Colonic mucosa (tissue), 4 donors: Measurements from ENCODE around the gene RPH3AL. TPM values are rescaled to one million over a fixed set of nuclear protein-coding genes. Genes with fewer than 3 reads are reported as not detected.

Experiments used
- DNase-seq: peaks from one replicate; pipeline ENCODE4 v3.0.0-alpha.2; 2020
- H3K27ac ChIP-seq: fragments of 200-600 bp; one replicate; pipeline ENCODE4 v1.8.0; 2021
- H3K27me3 ChIP-seq: fragments of 200-600 bp; one replicate; pipeline ENCODE4 v1.8.0; 2021
- H3K36me3 ChIP-seq: fragments of 200-600 bp; one replicate; pipeline ENCODE4 v1.8.0; 2021
- H3K4me1 ChIP-seq: fragments of 200-600 bp; one replicate; pipeline ENCODE4 v1.8.0; 2021; ENCODE audit warnings: mild to moderate bottlenecking
- H3K4me3 ChIP-seq: fragments of 200-600 bp; one replicate; pipeline ENCODE4 v1.8.0; 2021
- H3K9ac ChIP-seq, 2 donors: one replicate each; pipeline ENCODE4 v1.7.0; 2013; ENCODE audit warnings: control low read depth in 2 of 2, low read depth in 2 of 2, low read length in 2 of 2
- H3K9me3 ChIP-seq: fragments of 200-600 bp; one replicate; pipeline ENCODE4 v1.8.0; 2021
- CTCF ChIP-seq: fragments of 200-600 bp; IDR thresholded peaks from one replicate; pipeline ENCODE4 v1.8.0; 2022; ENCODE audit warnings: antibody characterized with exemption, mild to moderate bottlenecking
- intact Hi-C: fragments of 100-400 bp; cut with DNase I; formaldehyde crosslinking; loops from one replicate; pipeline ENCODE4 v1.14.1; 2022
- total RNA-seq, 2 donors: library from RNA; stranded (reverse); fragmentation: NEBNext Ultra II Directional in 1 of 2; extraction: Animal tissue kit (Norgen Biotek cat#: 25700) in 1 of 2; gene quantifications; one replicate each; pipeline ENCODE4 v1.2.1, GENCODE V29; 2021
- donor health status: healthy.
- donor health status: DM: no; HTN: no; CAD: no.
- donor health status: DM: no; HTN: no; CAD: no.

RPH3AL gene
- total RNA-seq, 2 donors from 2014 or later, result 14.9 to 34.2 TPM

DNA sequence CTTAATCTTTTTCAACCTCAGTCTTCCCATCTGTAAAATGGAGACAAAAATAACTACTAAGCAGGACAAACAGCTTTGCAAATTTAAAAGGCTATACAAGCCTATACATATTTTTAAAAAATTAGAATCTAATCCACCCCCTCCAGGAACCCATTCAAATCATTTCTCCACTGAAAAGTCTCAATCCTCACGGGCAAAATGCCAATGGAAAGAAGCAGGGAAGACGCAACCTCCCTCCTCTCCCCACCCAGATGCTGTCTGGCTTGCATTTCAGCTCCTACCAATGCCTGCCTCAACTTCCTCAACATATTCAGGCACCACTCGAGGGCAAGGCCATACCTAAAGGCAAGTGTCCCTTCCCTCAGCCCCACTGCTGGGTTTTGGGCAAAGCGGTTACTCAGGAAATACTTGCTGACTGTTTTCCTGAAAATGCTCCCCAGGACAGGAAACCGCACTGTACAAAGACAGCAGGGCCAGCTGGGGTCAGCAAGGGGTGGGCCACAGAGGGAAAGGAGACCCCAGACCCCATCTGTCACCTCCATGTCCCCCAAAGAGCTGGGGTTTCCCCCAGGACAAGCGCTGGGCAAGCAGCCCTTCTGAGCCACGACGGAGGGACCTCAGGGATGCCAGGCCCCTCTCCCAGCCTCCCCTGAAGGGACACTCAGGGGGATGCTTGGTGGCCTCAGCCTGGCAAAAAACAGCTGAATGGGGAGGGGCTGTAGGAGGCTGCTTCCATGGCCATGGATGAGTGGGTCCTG, 123.5 kb downstream of the RPH3AL start:
- H3K36me3 ChIP-seq, result no peaks in the 10 kb centered on the region
- H3K27me3 ChIP-seq, result no peaks in the 10 kb centered on the region
- no peak overlapping the region for H3K4me3 ChIP-seq
- no peak for TF ChIP-seq CTCF
- no peak for DNase-seq
- H3K27ac ChIP-seq, result no peak overlapping the region
- intact Hi-C loops, result no loop called here
- no peak overlapping the region for H3K9ac ChIP-seq
- H3K4me1 ChIP-seq, result peaks cover 3% of the 10 kb centered on the region
- H3K9me3 ChIP-seq, result no peaks in the 10 kb centered on the region

DNA sequence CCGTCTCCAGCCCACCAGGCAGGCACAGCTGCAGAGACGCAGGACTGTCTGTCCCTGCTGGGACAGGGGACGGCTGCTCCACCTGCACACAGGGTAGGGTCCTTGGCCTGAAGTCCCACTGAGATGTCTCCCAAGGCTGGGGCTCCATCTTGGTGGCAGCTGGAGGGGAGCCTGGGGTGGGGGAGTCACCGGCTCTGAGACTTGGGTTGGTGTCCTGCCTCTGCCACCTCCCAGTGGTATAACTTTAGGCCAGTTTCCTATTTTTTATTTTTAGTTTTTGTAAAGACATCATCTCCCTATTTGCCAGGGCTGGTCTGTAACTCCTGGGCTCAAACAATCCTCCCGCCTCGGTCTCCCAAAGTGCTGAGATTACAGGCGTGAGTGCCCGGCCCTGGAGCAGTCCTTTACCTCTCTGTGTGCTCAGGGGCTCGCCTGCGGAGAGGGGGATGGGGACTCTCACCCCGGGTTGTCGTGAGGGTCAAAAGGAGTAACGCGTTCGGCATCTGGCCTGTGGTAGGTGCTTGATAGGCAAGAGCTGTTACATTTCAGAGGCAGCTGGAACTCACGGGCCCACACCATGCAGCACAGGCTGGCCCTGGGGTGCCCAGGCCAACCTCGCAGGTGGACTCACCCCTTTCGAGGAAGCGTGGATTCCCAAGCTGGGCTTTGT, 124.5 kb downstream of the RPH3AL start:
- Histone ChIP-seq H3K9me3 (no peaks in the 10 kb centered on the region), H3K36me3 (no peaks in the 10 kb centered on the region), H3K27ac (no peak overlapping the region), H3K4me1 (peaks cover under 1% of the 10 kb centered on the region), H3K9ac (no peak overlapping the region), H3K27me3 (no peaks in the 10 kb centered on the region), H3K4me3 (no peak overlapping the region)
- intact Hi-C loops, result no loop called here
- DNase-seq, result no peak
- TF ChIP-seq CTCF, result no peak

- TF ChIP-seq CTCF, result no peak
These were observed 125.3 kb downstream of the RPH3AL start for GRCh38 chr17:227078-227945.

DNA sequence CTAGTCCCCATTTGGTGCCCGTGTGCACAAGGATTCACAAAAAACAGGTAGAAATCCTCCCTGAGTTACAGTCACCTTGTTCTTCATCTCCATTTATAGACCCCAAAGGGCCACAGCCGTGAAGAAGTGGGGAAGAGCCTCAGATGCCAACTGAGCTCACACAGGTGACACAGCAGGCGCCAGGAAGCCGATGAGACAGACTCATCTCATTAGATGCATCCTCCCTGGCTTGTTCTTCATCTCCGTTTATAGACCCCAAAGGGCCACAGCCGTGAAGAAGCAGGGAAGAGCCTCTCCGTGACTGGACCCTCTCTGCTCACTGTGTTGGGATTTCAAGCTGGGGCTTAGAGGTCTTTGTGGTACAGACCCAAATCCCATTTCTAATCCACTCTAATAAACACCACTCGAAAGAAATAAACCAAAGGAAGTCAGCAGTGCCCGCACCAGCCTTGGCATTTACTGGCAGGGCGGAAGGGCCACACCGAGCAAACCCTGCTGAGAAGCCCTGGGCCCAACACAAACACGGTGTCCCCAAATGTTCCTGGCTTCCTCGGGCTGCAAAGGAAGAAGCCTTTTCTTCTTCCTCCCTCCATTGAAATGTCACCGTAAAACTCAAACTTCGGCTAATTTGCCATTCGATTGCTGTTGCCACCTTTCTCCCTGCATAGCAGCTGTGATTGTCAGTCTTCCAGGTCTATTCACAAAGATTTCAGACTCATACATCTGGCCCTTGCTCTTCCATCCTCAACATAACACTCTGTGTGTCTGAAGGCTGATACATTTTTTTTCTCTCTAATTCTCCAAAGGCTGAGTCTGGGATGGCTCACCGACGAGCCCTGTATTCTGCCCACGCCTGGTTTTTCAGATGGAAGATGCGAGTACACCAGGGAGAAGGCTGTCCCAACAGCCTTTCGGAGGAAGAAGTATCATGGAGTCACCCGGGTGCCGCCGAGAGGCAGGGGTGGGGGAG, 126.2 kb downstream of the RPH3AL start:
- H3K9me3 ChIP-seq, result no peaks in the 10 kb centered on the region
- H3K9ac ChIP-seq, result no peak overlapping the region
- no peaks in the 10 kb centered on the region for H3K4me1 ChIP-seq
- DNase-seq, result no peak
- H3K27ac ChIP-seq, result no peak overlapping the region
- H3K27me3 ChIP-seq, result no peaks in the 10 kb centered on the region
- H3K4me3 ChIP-seq, result no peak overlapping the region
- intact Hi-C loops, result no loop called here
- TF ChIP-seq CTCF, result no peak
- H3K36me3 ChIP-seq, result no peaks in the 10 kb centered on the region

More at GRCh38 chr17:227078-227945, 125.3 kb downstream of the RPH3AL start:
- Histone ChIP-seq H3K9ac (no peak overlapping the region), H3K4me1 (no peaks in the 10 kb centered on the region), H3K36me3 (no peaks in the 10 kb centered on the region), H3K9me3 (no peaks in the 10 kb centered on the region), H3K4me3 (no peak overlapping the region), H3K27ac (no peak overlapping the region), H3K27me3 (no peaks in the 10 kb centered on the region)
- intact Hi-C loops, result no loop called here
- DNase-seq, result no peak
